ENCODE results near the gene RHBDD1.

RHBDD1 gene

DNA sequence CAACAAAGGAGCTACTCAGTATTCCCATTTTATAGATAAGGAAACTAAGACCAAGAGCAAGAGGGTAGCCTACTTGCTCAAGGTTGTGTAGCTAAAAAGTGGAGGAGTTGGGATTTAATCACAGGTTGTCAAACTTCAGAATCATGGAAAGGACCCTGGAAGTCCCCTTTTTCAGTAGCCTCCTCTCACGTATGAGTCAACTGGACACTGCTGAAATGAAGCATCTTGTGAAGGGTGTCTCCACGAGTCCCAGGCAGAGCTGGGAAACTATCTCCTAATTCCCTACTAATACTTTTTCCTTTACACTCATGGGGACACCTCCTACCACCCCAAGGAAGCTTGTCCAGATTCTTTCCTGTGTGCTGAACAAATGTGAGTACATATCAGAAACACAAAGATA, 155.8 kb downstream of the RHBDD1 start:
- no peaks in the 10 kb centered on the region for H3K4me1 ChIP-seq (ENCODE audit: control insufficient read depth in 1 of 2, insufficient read depth in 2 of 2, low read length in 2 of 2)
- no peaks in the 10 kb centered on the region for H3K9me3 ChIP-seq (ENCODE audit: control insufficient read depth in 1 of 2, low read length in 2 of 2)
- no peaks in the 10 kb centered on the region for H3K27me3 ChIP-seq (ENCODE audit: control insufficient read depth in 1 of 2, insufficient read depth in 2 of 2, low read length in 2 of 2)
- peaks cover 8 to 28% of the 10 kb centered on the region in 2 donors for H3K36me3 ChIP-seq (ENCODE audit: control insufficient read depth in 1 of 2, insufficient read depth in 2 of 2, low read length in 2 of 2)
- no peak overlapping the region for H3K27ac ChIP-seq (ENCODE audit: low read depth, low read length)
- H3K9ac ChIP-seq (ENCODE audit: low read depth in 1 of 2, low read length in 2 of 2), result no peak overlapping the region
- no peak overlapping the region for H3K4me3 ChIP-seq (ENCODE audit: low read depth in 1 of 2, low read length in 2 of 2)

DNA sequence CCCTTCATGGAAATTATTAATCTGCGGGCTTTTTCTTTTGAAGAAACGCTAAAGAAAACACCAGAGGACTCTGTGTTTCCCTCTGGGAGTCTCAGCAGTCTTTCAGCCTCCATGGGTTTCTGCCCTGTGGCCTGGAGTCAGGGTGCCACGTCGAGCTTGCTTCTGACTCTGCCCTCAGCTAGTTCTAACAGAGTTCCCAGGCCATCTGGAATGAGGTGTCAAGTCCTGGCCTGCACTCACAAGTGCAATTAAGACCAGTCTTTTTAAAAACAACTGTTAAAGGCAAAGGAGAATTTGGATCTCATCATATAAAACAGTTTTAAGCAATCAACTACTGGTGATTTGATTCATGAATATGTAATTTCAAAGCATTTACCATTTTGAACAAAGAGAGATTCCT, 157.3 kb downstream of the RHBDD1 start:
- H3K36me3 ChIP-seq (ENCODE audit: control insufficient read depth in 1 of 2, insufficient read depth in 2 of 2, low read length in 2 of 2), result peaks cover 8 to 27% of the 10 kb centered on the region in 2 donors
- H3K27me3 ChIP-seq (ENCODE audit: control insufficient read depth in 1 of 2, insufficient read depth in 2 of 2, low read length in 2 of 2), result no peaks in the 10 kb centered on the region
- H3K9me3 ChIP-seq (ENCODE audit: control insufficient read depth in 1 of 2, low read length in 2 of 2), result no peaks in the 10 kb centered on the region
- H3K4me3 ChIP-seq (ENCODE audit: low read depth in 1 of 2, low read length in 2 of 2), result no peak overlapping the region
- H3K4me1 ChIP-seq (ENCODE audit: control insufficient read depth in 1 of 2, insufficient read depth in 2 of 2, low read length in 2 of 2), result no peaks in the 10 kb centered on the region
- H3K9ac ChIP-seq (ENCODE audit: low read depth in 1 of 2, low read length in 2 of 2), result no peak overlapping the region
- H3K27ac ChIP-seq (ENCODE audit: low read depth, low read length), result no peak overlapping the region

DNA sequence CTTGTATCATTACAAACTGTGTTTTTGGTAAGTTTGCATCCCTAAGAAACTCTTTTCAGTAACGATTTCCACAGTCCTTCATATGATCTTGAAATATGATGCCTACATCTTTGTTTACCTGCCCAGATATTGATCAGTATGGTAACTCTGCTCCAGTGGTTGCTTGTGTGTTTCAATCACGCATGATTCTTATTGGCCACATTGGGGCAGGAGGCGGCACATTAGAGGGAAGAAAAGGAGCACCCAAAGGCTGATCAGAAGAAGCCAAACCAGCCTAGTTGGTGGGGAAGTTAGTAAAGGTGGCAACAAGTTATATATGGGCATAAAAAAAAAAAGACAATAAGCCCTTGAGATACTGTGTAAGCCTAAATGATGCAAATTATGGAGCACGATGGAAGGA, 158.9 kb downstream of the RHBDD1 start:
- H3K4me1 ChIP-seq (ENCODE audit: control insufficient read depth in 1 of 2, insufficient read depth in 2 of 2, low read length in 2 of 2), result no peaks in the 10 kb centered on the region
- H3K9ac ChIP-seq (ENCODE audit: low read depth in 1 of 2, low read length in 2 of 2), result no peak overlapping the region
- peaks cover 10 to 20% of the 10 kb centered on the region in 2 donors for H3K36me3 ChIP-seq (ENCODE audit: control insufficient read depth in 1 of 2, insufficient read depth in 2 of 2, low read length in 2 of 2)
- no peaks in the 10 kb centered on the region for H3K9me3 ChIP-seq (ENCODE audit: control insufficient read depth in 1 of 2, low read length in 2 of 2)
- H3K27ac ChIP-seq (ENCODE audit: low read depth, low read length), result no peak overlapping the region
- H3K4me3 ChIP-seq (ENCODE audit: low read depth in 1 of 2, low read length in 2 of 2), result no peak overlapping the region
- H3K27me3 ChIP-seq (ENCODE audit: control insufficient read depth in 1 of 2, insufficient read depth in 2 of 2, low read length in 2 of 2), result no peaks in the 10 kb centered on the region

DNA sequence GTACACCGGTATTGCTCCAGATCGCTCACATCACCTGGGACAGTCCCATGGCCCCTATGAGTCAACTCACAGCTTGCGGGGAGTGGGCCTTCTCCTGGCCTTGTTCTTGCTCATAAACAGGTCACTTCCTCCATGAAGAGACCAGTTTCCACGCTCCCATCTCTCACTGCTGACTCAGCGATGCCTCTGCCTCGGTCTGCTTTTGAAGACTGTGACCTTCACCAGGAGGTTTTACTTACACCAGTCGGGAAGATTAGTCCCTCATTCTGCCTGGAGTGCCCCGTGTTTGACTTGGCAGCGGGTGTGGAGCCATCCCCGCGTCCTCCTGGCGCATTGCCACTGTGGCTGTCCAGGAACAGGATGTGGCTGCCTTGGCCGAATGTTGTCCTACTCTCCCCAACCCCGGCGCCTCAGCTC, 159.8 kb downstream of the RHBDD1 start:
- Histone ChIP-seq H3K9ac (ENCODE audit: low read depth in 1 of 2, low read length in 2 of 2) (no peak overlapping the region), H3K36me3 (ENCODE audit: control insufficient read depth in 1 of 2, insufficient read depth in 2 of 2, low read length in 2 of 2) (peaks cover 14 to 22% of the 10 kb centered on the region in 2 donors), H3K4me3 (ENCODE audit: low read depth in 1 of 2, low read length in 2 of 2) (no peak overlapping the region), H3K27me3 (ENCODE audit: control insufficient read depth in 1 of 2, insufficient read depth in 2 of 2, low read length in 2 of 2) (no peaks in the 10 kb centered on the region), H3K9me3 (ENCODE audit: control insufficient read depth in 1 of 2, low read length in 2 of 2) (no peaks in the 10 kb centered on the region), H3K27ac (ENCODE audit: low read depth, low read length) (no peak overlapping the region), H3K4me1 (ENCODE audit: control insufficient read depth in 1 of 2, insufficient read depth in 2 of 2, low read length in 2 of 2) (no peaks in the 10 kb centered on the region)

DNA sequence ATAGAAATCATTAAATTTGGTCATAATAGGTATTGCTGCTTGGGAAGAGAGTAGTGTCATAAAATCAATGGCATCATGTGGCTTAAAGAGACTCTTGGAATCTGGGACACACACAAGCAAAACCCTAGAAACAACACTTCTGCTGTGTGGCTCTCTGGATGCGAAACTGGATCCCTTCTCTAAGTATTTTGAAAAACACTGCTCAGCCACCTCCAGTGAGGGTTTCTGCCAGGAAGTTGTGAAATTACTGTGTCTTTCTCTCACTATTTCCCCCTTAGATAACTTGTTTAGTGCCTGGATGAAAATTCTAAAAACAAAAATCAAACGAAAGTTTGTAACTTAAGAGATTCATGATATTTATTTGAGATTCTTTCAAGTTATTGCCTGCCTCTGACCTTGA, 163.8 kb downstream of the RHBDD1 start:
- no peaks in the 10 kb centered on the region for H3K4me1 ChIP-seq (ENCODE audit: control insufficient read depth in 1 of 2, insufficient read depth in 2 of 2, low read length in 2 of 2)
- no peak overlapping the region for H3K9ac ChIP-seq (ENCODE audit: low read depth in 1 of 2, low read length in 2 of 2)
- no peak overlapping the region for H3K4me3 ChIP-seq (ENCODE audit: low read depth in 1 of 2, low read length in 2 of 2)
- H3K36me3 ChIP-seq (ENCODE audit: control insufficient read depth in 1 of 2, insufficient read depth in 2 of 2, low read length in 2 of 2), result peaks cover 14 to 15% of the 10 kb centered on the region in 2 donors
- no peaks in the 10 kb centered on the region for H3K9me3 ChIP-seq (ENCODE audit: control insufficient read depth in 1 of 2, low read length in 2 of 2)
- H3K27me3 ChIP-seq (ENCODE audit: control insufficient read depth in 1 of 2, insufficient read depth in 2 of 2, low read length in 2 of 2), result no peaks in the 10 kb centered on the region
- no peak overlapping the region for H3K27ac ChIP-seq (ENCODE audit: low read depth, low read length)

DNA sequence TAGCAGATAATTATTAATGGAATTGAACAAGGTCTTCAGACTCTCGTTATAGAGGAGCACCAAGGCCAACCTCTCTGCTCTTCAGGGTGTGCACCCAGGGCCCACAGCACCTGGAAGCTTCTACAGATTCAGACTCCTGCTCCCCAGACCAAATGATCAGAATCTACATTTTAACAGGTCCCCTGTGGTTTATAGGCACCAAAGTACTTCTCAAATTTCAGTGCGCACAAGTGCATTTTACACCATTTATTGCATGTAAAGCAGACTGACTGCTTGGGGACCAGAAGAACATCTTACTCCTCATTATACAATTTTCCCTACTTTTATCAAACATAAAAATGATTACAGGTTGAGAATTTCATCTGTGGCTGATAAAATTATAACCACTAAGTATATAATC, 164.3 kb downstream of the RHBDD1 start:
- Histone ChIP-seq H3K9me3 (ENCODE audit: control insufficient read depth in 1 of 2, low read length in 2 of 2) (no peaks in the 10 kb centered on the region), H3K36me3 (ENCODE audit: control insufficient read depth in 1 of 2, insufficient read depth in 2 of 2, low read length in 2 of 2) (peaks cover 14 to 15% of the 10 kb centered on the region in 2 donors), H3K4me3 (ENCODE audit: low read depth in 1 of 2, low read length in 2 of 2) (no peak overlapping the region), H3K27ac (ENCODE audit: low read depth, low read length) (no peak overlapping the region), H3K27me3 (ENCODE audit: control insufficient read depth in 1 of 2, insufficient read depth in 2 of 2, low read length in 2 of 2) (no peaks in the 10 kb centered on the region), H3K4me1 (ENCODE audit: control insufficient read depth in 1 of 2, insufficient read depth in 2 of 2, low read length in 2 of 2) (no peaks in the 10 kb centered on the region), H3K9ac (ENCODE audit: low read depth in 1 of 2, low read length in 2 of 2) (no peak overlapping the region)

DNA sequence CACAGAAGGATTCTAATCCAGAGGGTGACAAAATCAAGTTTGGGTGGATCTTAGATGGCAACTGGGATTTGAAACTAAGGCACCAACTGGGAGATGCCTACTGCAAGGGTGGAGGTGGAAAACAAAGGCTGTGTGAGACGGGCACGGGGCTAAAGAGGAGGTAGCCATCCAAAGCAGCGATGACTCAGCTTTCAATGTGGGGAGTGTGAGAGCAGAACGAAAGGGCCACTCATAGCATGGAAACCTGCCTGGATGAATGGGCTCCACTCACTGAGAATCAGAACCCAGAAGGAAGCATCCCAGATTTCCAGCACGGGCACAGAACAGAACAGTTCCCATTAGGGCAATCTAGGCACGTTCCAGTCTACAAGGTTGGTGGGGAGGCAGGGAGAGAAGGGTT, 168.6 kb downstream of the RHBDD1 start:
- Histone ChIP-seq H3K9ac (ENCODE audit: low read depth in 1 of 2, low read length in 2 of 2) (no peak overlapping the region), H3K4me3 (ENCODE audit: low read depth in 1 of 2, low read length in 2 of 2) (no peak overlapping the region), H3K4me1 (ENCODE audit: control insufficient read depth in 1 of 2, insufficient read depth in 2 of 2, low read length in 2 of 2) (no peaks in the 10 kb centered on the region), H3K36me3 (ENCODE audit: control insufficient read depth in 1 of 2, insufficient read depth in 2 of 2, low read length in 2 of 2) (peaks cover 2 to 3% of the 10 kb centered on the region in 2 donors), H3K27ac (ENCODE audit: low read depth, low read length) (no peak overlapping the region), H3K27me3 (ENCODE audit: control insufficient read depth in 1 of 2, insufficient read depth in 2 of 2, low read length in 2 of 2) (no peaks in the 10 kb centered on the region), H3K9me3 (ENCODE audit: control insufficient read depth in 1 of 2, low read length in 2 of 2) (no peaks in the 10 kb centered on the region)

DNA sequence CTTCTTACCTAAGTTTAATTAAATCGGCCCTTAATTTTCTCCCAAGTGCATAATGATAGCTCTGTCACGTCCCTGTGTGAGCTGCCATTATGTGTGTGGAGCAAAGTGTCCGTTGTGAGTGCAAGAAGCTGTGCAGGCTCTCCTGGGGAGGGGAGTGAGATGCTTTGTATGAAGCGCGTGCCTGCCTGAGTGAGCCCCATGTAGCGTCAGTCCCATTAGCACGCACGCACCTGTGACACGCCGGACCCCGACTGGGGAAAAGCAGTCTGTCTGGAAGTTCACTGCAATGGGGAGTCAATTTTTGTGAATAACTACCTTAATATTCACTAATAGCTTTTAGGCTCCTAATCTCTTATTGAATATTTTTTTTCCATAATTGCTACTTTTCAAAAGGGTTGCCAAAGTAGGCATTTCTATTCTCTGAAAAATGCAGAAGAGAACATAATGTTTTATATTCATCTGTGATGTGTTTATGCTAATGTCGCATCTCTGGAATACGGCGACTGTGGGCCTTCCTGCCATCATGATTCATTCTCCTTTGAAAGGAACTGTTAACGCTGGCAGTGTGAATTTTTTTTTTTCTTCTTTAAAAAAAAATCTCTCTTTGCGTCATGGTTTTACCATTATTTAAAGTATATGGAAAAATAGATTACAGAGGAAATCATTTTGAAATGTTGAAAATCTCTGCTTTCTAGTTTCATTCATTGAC, 170.5 kb downstream of the RHBDD1 start:
- Histone ChIP-seq H3K36me3 (ENCODE audit: control insufficient read depth in 1 of 2, insufficient read depth in 2 of 2, low read length in 2 of 2) (no peaks in the 10 kb centered on the region), H3K27me3 (ENCODE audit: control insufficient read depth in 1 of 2, insufficient read depth in 2 of 2, low read length in 2 of 2) (no peaks in the 10 kb centered on the region), H3K9ac (ENCODE audit: low read depth in 1 of 2, low read length in 2 of 2) (no peak overlapping the region), H3K9me3 (ENCODE audit: control insufficient read depth in 1 of 2, low read length in 2 of 2) (no peaks in the 10 kb centered on the region), H3K4me3 (ENCODE audit: low read depth in 1 of 2, low read length in 2 of 2) (no peak overlapping the region), H3K27ac (ENCODE audit: low read depth, low read length) (no peak overlapping the region), H3K4me1 (ENCODE audit: control insufficient read depth in 1 of 2, insufficient read depth in 2 of 2, low read length in 2 of 2) (no peaks in the 10 kb centered on the region)

DNA sequence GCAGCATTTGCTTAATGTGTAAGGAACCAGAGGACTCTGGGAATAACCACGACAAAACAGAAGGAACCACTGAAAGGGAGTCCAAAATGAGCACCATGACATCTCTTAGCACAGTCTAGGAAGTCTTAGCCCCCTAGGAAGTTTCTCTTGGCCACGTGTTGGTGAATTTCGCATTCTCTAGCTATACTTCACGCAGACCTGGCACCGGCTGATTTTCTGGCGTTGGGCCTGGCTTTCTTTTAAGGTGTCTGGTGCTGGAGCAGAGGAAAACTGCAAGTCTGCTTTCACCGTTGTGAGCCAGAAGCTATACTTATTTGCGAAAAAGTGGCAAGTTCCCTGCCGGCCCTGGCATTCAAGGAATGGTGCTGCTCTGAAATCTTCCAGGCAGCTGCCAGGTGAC, 171.3 kb downstream of the RHBDD1 start:
- no peak overlapping the region for H3K9ac ChIP-seq (ENCODE audit: low read depth in 1 of 2, low read length in 2 of 2)
- H3K27ac ChIP-seq (ENCODE audit: low read depth, low read length), result no peak overlapping the region
- no peaks in the 10 kb centered on the region for H3K36me3 ChIP-seq (ENCODE audit: control insufficient read depth in 1 of 2, insufficient read depth in 2 of 2, low read length in 2 of 2)
- no peak overlapping the region for H3K4me3 ChIP-seq (ENCODE audit: low read depth in 1 of 2, low read length in 2 of 2)
- no peaks in the 10 kb centered on the region for H3K4me1 ChIP-seq (ENCODE audit: control insufficient read depth in 1 of 2, insufficient read depth in 2 of 2, low read length in 2 of 2)
- no peaks in the 10 kb centered on the region for H3K9me3 ChIP-seq (ENCODE audit: control insufficient read depth in 1 of 2, low read length in 2 of 2)
- H3K27me3 ChIP-seq (ENCODE audit: control insufficient read depth in 1 of 2, insufficient read depth in 2 of 2, low read length in 2 of 2), result no peaks in the 10 kb centered on the region

DNA sequence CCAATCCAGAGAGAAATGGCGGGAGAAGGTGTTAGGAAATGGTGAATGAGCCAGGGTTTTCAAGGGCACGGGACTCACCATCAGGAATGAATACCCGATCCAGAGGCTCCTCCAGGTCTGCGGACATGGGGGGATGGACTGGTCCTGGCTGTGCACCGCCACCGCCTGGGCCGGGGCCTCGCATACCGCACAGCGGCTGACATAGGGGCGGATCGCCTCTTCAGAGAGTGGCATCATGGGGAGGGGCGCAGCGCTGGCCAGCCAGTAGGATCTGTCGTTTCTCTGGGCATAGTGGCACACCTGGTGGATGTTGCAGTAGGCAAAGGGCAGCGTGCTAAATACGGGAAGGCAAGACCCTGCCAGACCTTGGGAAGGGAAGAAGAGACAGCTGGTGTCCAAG, 172.1 kb downstream of the RHBDD1 start:
- Histone ChIP-seq H3K4me1 (ENCODE audit: control insufficient read depth in 1 of 2, insufficient read depth in 2 of 2, low read length in 2 of 2) (no peaks in the 10 kb centered on the region), H3K9ac (ENCODE audit: low read depth in 1 of 2, low read length in 2 of 2) (no peak overlapping the region), H3K9me3 (ENCODE audit: control insufficient read depth in 1 of 2, low read length in 2 of 2) (no peaks in the 10 kb centered on the region), H3K36me3 (ENCODE audit: control insufficient read depth in 1 of 2, insufficient read depth in 2 of 2, low read length in 2 of 2) (no peaks in the 10 kb centered on the region), H3K27me3 (ENCODE audit: control insufficient read depth in 1 of 2, insufficient read depth in 2 of 2, low read length in 2 of 2) (no peaks in the 10 kb centered on the region), H3K4me3 (ENCODE audit: low read depth in 1 of 2, low read length in 2 of 2) (no peak overlapping the region), H3K27ac (ENCODE audit: low read depth, low read length) (no peak overlapping the region)

DNA sequence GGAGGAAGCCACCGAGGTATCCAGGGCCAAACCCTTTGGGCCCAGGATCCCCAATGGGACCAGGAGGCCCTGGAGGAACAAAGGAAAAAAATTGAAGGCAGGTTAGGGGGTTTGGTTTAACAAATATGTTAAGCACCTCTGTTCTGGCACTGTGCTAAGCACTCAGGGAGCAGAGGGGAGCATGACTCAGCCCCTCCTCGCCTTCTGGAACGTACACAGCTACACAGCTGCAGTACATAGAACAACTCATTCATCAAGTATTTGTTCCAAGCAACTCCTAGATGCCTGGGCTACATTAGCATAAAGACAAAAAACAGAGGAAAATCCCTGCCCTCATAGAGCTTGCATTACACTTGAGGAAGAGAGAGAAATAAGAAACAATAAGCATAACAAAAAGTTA, 174.6 kb downstream of the RHBDD1 start:
- Histone ChIP-seq H3K9me3 (ENCODE audit: control insufficient read depth in 1 of 2, low read length in 2 of 2) (no peaks in the 10 kb centered on the region), H3K9ac (ENCODE audit: low read depth in 1 of 2, low read length in 2 of 2) (no peak overlapping the region), H3K27me3 (ENCODE audit: control insufficient read depth in 1 of 2, insufficient read depth in 2 of 2, low read length in 2 of 2) (no peaks in the 10 kb centered on the region), H3K27ac (ENCODE audit: low read depth, low read length) (no peak overlapping the region), H3K4me3 (ENCODE audit: low read depth in 1 of 2, low read length in 2 of 2) (no peak overlapping the region), H3K4me1 (ENCODE audit: control insufficient read depth in 1 of 2, insufficient read depth in 2 of 2, low read length in 2 of 2) (no peaks in the 10 kb centered on the region), H3K36me3 (ENCODE audit: control insufficient read depth in 1 of 2, insufficient read depth in 2 of 2, low read length in 2 of 2) (no peaks in the 10 kb centered on the region)
